Left hindlimb (tissue), 1 donor: Measurements from ENCODE around the gene TMEM213.
A peak's percentile ranks its signal among the peaks of the same experiment; 100 is the strongest.
"Not testable (repeated sequence)": the region's sequence is repeated elsewhere in the genome, so short reads cannot be mapped to it uniquely, and the experiment has no call there.

Experiments used
- DNase-seq: peaks from one replicate; pipeline ENCODE4 v3.0.0-alpha.2; 2018

Gene TMEM213

DNA sequence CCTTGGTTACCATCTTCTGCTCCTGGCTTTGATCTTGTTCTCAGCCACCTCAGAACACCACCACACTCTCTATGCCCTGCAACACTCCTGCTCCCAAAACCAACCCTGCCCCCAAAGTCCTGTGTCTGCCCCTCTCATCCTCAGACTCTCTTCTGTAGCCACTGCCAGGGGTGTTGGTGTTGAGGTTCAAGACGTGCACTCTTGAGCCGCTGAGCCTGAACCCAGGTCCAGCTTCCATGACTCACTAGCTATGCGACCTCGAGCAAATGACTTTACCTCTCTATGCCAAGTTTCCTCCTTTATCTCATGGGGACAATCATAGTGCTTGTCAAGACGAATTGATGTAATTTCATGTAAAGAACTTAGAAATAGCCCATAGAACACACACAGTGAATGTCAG is 1.0 kb downstream of the TMEM213 start:
- no peak for DNase-seq

DNA sequence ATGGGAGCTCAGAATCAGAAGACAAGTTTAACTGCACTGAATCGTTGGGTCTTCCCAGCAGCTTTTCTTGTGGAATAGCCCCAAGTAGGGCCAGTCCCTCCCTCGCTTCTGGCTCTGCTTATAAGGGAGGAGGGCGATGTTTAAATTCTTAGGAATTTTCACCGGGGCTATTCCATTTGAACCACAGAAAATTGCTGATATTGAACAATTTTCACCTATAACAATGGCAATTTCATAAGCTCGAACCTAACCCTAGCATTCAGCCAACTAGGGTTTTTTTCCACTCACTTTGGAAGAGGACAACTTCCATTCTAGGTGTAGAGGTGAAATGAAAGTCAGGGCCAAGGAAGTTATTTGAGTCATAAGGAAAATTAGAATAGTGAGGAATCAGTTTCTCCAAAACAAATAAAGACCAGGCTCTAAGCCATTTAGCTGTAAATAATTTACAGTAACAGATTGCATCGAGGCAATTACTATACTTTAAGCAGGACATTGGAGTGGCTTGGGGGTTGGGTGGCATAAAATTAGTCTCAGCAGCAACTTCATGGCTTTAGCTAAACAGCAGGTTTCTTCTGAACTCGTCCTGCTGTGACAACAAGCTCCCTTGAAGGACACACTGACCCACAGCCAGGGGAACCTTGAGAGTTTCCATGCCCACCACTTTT is 1.7 kb downstream of the TMEM213 start:
- no peak for DNase-seq

DNA sequence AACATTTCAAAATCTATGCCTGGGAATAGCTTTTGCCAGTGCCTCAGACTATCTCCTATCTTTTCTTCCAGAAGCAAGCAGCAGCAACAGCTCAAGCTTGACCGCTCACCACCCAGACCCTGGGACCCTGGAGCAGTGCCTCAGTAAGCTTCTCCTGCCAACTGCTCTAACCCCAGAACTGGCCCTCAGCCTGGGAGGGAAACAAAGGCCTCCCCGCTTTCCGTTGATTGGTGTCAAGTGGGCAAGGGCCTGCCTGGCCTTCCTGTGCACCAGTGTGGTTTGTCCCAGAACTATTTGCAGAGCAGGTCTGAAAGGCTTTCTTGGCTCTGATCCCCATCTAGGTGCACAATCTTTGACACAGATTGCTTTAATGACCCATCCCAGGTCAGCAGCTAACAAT is 3.5 kb downstream of the TMEM213 start:
- DNase-seq = no peak

DNA sequence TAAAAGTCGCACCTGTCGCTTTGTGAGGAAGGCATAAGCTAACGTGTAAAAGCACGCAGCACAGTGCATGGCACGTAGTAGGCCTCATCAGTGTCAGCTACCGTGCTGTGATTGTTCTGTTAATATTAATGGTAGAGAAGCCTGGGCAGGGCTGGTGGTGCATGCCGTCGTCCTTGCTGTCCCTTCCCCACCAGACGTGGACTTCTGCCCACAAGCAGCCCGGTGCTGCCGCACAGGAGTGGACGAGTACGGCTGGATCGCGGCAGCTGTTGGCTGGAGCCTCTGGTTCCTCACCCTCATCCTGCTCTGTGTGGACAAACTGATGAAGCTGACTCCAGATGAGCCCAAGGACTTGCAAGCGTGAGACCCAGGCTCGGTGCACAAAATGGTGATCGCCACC is 4.9 kb downstream of the TMEM213 start:
- DNase-seq = no peak

DNA sequence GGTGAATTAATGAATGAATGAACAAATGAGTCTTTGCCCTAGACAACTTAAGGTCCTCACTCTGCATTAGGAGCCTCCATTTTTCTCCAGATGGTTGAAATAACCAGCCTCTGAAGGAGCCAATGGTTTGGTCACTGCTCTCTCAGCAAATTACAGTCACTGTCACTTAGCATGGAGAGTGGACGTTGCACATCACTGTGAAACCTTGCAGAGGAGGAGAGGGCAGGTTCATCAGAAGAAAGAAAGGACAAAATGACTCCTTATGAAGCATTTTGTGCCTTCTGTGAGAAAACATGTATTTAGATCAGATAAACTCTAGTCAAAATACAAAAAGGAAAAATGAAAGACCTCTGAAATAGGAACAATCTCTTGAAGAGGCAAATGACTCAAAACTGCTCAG is 6.8 kb downstream of the TMEM213 start:
- DNase-seq = no peak

DNA sequence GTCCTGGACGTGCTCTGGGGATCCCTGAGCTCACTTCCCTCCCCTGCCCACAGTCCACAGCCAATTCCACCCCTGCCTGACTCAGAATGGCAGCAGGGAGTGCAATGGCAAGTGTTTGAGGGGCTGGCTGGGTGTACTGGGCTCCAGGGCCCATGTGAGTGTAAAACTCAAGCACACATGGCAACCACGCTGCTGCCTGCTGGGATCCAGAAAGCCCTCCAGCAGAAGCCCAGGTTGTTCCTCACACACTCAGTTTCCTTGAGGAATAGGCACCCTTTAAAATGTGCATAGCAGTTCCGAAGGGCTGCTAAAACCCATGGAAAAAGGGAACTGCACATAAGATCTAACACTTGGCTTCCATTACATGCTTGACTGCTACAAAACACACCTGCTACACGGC is 11.6 kb downstream of the TMEM213 start:
- no peak for DNase-seq

DNA sequence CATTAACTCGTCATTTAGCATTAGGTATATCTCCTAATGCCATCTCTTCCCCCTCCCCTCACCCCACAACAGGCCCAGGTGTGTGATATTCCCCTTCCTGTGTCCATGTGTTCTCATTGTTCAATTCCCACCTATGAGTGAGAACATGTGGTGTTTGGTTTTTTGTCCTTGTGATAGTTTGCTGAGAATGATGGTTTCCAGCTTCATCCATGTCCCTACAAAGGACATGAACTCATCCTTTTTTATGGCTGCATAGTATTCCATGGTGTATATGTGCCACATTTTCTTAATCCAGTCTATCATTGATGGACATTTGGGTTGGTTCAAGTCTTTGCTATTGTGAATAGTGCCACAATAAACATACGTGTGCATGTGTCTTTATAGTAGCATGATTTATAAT is 13.5 kb downstream of the TMEM213 start:
- not testable (repeated sequence) for DNase-seq

DNA sequence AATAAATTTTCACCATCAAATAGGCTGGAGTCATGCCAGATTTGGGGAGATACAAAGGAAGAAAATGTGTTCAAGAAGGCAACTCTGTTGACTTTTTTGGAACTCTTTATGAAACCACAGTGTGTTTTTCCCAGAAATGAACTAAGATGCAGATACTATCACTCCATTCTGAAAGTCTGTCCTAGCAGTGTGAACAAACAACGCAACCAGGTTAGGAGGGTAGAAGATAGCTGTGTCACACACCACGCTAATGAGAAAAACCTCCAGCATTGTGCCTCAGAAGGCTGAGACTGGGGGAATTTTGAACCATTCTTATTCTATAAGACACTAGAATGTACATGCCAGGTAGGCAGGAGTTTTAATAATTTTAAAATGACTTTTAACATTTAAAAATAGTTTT is 16.2 kb downstream of the TMEM213 start:
- no peak for DNase-seq

DNA sequence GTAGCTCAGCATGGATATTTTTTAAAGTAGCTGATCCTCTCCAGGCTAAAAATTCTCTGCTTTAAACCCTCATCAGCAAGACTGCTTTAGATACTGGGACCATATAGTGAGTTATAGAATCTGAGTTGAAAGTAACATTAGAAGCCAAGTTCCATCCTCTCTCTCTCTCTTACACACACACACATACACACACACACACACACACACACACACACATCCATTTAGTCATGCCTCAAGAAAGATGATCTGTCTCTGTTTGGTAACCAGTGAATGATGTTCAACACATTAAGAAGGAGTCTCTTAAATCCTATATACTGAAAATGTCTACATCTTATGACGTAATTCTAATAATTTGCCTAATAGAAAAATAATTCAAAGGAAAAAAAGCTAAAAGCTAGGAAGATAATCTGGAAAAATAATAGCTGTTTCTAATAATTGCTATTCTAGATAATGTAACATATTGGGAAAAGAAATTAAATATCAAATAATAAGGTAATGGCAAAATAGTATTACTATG is 17.1 kb downstream of the TMEM213 start:
- DNase-seq = no peak

DNA sequence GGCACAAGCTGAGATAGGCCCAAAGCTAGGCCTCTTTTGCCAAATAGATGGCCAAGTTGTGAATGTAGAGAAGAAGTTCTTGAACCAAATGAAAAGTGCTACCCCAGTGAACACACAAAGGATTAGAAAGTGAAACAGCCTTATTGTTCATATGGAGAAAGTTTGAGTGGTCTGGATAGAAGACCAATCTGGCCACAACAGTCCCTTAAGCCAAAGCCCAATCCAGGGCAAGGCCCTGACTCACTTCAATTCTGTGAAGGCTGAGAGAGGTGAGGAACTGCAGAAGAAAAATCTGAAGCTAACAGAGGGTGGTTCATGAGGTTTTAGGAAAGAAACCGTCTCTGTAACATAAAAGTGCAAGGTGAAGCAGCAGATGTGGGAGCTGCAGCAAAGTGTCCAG is 18.9 kb downstream of the TMEM213 start:
- DNase-seq = no peak

DNA sequence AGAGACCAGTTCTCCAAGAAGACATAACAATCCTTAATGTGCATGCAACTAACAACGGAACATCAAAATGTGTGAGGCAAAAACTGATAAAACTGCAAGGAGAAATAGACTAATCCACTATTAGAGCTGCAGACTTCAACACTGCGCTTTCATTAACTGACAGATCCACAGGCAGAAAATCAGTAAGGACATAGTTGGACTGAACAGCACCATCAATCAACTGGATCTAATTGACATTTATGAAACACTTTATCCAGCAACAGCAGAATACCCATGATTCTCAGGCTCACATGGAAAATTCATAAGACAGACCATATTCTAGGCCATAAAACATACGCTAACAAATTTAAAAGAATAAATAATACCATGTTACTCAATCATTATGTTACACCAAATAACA is 21.8 kb downstream of the TMEM213 start:
- no peak for DNase-seq

DNA sequence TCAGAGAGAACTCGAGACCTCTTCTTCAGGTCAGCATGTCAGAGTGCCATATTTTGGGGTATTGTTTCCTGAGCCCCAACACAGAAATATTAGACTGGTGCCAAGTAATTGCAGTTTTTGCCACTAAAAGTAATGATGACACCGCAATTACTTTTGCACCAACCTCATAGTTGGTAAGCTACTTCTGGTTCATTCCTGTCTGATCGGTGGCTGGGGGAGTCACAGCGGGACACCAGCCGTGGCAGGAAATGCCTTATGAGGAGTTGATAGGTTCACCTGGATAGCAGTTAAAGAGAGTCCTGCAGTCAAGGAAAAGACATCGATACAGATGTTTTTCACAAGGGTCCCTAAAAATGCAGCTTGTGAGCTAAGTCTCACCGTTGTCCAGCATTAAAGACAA is 24.1 kb downstream of the TMEM213 start:
- DNase-seq = no peak

DNA sequence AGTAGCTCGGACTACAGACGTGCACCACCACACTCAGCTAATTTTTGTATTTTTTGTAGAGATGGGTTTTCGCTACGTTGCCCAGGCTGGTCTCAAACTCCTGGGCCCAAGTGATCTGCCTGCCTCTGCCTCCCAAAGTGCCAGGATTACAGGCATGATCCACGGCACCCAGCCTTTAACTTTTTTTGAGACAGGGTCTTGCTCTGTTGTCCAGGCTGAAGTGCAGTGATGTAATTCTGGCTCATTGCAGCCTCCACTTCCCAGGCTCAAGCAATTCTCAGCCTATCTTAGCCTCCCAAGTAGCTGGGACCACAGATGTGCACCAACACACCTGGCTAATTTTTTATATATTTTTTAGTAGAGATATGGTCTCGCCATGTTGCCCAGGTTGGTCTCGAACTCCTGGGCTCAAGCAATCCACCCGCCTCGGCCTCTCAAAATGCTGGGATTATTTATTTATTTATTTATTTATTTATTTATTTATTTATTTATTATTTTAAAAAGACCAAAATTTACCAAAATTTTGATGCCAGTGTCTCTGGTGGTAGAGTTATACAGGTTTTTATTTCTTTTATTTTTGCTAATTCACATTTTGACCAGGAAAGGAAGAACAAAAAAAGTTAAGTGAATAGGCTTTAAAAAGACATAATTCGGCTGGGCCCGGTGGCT is 25.2 kb downstream of the TMEM213 start:
- DNase-seq = no peak

DNA sequence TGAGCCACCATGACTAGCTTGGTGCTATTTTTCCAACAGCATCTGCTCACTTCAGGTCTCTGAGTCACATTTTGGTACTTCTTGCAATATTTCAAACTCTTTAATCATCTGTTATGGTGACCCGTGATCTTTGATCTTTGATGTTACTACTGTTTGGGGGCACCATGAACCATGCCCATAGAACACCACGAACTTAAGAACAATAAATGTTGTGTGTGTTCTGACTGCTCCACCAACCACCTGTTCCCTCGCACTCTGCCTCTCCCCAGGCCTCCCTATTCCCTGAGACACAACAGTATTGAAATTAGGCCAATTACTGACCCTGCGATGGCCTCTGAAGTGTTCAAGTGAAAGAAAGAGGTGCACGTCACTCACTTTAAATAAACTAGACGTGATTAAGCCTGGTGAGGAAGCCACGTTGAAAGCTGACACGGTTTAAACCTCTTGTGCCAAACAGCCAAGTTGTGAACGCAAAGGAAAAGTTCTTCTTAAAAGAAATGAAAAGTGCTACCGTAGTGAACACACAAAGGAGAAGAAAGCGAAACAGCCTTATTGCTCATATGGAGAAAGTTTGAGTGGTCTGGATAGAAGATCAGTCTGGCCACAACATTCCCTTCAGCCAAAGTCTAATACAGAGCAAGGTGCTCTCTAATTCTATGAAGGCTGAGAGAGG is 27.4 kb downstream of the TMEM213 start:
- DNase-seq = no peak

DNA sequence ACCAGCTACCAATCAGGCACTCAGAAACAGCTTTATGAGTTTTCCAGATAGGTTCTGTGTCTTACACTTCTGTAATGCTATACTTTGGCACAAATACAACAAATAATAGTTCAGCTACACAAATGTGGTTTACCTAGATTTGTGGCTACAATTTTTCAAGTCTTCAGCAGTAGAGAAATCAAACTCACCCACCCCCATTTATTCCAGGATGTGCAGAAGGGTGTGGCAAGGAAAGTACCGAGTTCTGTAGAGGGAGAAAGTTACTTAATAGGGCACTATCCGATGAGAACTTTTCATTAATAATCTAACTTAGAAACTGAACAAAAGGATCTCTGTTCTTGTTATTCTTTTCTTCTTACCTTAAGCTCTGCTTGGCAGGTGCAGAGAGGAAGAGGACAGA is 30.5 kb downstream of the TMEM213 start:
- no peak for DNase-seq

DNA sequence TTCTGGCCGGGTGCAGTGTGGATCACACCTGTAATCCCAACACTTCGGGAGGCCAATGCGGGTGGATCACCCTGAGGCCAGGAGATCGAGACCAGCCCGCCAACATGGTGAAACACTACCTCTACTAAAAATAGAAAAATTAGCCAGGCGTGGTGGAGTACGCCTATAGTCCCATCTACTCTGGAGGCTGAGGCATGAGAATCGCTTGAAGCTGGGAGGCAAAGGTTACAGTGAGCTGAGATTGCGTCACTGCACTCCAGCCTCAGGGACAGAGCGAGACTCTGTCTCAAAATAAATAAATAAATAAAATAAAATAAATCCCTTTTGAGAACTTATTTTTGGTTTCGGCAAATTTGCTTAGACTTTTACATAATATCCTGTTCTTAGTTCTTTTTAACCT is 31.5 kb downstream of the TMEM213 start:
- DNase-seq = no peak

DNA sequence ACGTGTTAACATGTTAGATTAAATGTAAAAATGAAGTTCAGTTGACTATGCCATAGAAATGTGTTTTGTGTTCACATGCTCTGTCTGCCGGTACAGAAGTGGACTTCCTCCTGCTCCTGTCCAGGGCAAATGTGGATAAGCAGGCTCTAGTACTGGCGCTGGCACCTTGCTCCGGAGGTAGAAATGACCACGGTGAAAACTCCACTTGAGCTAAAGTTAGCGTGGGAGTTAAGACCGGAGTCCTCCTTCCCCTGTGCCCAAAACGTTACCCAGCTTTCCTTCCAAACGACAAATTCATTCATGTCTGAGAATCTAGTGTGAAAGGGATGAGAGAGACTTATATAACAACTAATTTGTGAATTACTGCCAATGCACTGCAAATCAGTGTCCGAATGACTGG is 35.2 kb downstream of the TMEM213 start:
- no peak for DNase-seq

DNA sequence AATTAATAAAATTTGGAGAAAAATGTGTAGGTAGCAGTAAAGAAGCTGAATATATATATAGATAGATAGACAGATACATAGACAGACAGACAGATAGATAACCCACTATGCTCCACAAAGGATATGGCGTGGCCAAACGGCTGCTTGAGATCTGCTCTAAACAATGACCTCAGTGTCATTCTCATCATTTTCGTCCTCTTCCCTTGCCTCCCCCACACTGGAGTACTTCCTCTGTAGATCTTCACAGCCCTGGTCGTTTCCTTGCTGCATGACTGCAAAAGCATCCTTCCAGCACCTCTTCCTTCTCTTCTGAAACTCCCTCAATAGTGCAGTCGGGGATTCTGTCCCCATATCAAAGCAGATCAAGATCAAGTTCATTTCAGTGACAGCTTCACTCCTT is 35.8 kb downstream of the TMEM213 start:
- DNase-seq = no peak

DNA sequence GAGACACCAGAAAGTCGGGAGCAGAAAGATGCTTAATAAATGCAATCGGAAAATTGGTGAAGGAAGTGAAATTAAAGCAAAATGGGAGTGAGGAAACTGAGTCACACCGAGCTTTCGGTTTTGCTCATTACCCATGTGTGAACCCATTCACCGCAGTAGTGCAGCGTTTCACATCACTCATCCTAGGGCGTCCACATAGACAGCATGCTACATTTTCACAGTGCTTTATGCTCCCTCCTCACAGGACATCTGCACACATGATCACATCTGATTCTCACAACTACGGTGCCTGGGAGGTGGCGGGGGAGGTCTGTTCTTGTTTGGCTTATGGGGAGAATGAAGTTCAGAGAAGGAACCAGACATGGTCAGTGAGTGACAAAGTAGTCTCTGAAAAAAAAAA is 36.8 kb downstream of the TMEM213 start:
- no peak for DNase-seq

DNA sequence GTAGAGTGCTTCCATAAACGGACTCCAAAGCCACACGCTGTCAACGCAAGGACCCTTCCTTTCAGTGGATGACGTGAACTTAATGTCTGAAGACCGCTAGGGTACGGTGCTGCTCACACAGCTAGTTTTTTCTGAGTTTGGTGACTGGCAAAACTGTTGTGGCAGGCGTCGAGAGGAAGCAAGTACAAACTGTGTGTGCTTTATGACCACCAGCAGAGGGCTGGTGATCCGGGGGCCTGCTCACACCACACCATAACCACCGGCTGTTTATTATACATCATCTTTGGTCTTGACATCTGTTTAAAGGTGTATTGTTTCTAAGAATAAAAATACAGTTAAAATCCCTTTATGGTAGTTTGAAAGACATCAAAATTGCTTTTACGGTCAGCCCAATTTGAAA is 37.3 kb downstream of the TMEM213 start:
- DNase-seq = no peak

DNA sequence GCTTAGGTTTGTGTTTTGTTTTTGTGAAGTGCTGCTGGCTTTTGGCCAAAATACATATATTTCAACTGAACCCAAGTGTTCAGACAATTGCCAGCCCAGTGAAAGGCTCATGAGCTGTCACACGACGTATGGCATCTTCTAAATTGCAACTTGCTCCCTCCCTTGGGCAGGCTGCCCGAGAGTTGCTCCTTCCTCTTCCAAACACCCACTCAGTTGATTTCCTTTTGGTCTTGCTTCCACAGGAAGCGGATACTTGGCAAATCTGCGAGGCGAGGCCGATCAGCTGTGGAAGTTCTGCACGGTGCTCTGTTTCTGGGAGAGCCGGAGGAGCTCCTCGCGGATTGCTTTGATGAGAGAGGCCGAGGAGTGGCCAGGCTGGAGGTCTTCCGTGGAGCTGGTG is 39.8 kb downstream of the TMEM213 start:
- peak; percentile 40 for DNase-seq

DNA sequence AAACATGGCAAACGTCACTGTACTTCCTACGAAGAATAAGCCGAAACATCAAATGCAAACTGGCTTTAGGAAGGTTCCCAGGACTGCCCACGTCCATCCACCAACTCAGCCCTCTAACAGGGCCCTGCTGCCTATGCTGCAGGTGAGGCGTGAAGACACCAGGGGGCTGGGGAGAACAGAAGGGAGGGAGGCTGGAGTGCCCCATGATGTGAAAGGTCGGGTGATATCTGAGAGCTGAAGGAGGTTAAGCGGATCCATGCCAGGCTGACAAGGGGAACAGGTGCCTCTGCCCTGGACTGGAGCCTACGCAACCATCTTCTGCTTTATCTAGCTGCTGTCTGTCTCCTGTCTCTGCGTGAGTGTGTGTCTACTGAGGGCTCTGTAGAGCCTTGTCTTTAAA is 40.4 kb downstream of the TMEM213 start:
- DNase-seq = no peak

DNA sequence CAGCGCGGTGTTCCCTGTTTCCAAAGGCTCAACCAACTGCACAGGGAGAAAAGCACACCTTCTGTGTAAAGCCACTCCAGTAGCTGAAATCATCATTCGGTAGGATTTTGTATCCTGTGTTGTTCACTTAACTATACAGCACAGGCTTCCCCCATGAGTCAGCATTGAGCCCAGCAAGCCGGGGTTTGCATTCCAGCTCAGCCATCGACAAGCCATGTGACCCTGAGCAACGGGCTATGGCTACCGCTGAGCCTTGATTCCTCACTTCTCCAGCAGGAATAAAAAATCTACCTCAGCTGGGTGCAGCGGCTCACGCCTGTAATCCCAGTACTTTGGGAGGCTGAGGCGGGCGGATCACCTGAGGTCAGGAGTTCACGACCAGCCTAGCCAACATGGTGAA is 44.3 kb downstream of the TMEM213 start:
- DNase-seq = no peak
